ENCODE results near the gene CELA2A. TPM values are rescaled to one million over a fixed set of nuclear protein-coding genes. Genes with fewer than 3 reads are reported as not detected.

The CELA2A gene
- total RNA-seq, 1 experiment from 2014 or later = not detected

DNA sequence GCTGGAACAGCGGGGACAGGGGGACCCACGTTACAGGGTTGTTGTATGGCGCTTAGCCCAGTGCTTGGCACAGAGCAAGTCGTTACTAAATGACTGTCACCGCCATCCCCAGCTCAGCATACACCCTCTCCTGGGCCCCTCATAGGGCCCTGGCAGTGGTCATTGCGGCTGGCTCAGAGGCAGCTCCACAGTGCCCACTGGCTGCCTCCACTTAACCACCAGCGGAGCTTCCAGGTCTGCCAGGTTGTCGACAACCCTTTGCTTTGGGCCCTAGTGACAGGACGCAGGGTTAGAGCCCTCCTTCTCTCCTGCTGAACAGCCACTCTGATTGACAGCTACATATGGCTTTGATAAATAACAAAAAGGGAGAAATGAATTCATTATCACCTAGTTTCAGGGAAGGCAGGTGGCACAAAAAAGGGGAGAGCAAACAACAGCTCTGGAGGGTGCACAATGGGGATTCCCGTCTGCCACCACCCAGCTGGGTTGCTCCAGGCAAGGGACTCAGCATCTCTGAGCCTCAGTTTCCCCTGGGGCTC is 42.0 kb upstream of the CELA2A start:
- Histone ChIP-seq H2AFZ (ENCODE audit: low read length) (no peak overlapping the region), H3K9ac (ENCODE audit: low read length) (no peak overlapping the region), H3K4me3 (ENCODE audit: low read length) (no peak overlapping the region), H3K4me1 (ENCODE audit: insufficient read depth, low read length) (peaks cover 61% of the 10 kb centered on the region), H3K36me3 (ENCODE audit: low read depth, low read length) (peaks cover 19% of the 10 kb centered on the region), H3F3A (ENCODE audit: low read length, unreplicated experiment) (peaks cover 8% of the 10 kb centered on the region), H3K27me3 (ENCODE audit: low read length) (no peaks in the 10 kb centered on the region), H4K20me1 (ENCODE audit: low read length) (peaks cover 27% of the 10 kb centered on the region), H3K79me2 (ENCODE audit: low read length) (peaks cover 82% of the 10 kb centered on the region), H3K9me2 (replicated peaks; ENCODE audit: low read length) (no peaks in the 10 kb centered on the region), H3K27ac (ENCODE audit: low read length) (no peak overlapping the region), H3K4me2 (ENCODE audit: low read length) (no peak overlapping the region), H3K9me3 (ENCODE audit: low read length) (no peaks in the 10 kb centered on the region)
- TF ChIP-seq, protein P1, sequence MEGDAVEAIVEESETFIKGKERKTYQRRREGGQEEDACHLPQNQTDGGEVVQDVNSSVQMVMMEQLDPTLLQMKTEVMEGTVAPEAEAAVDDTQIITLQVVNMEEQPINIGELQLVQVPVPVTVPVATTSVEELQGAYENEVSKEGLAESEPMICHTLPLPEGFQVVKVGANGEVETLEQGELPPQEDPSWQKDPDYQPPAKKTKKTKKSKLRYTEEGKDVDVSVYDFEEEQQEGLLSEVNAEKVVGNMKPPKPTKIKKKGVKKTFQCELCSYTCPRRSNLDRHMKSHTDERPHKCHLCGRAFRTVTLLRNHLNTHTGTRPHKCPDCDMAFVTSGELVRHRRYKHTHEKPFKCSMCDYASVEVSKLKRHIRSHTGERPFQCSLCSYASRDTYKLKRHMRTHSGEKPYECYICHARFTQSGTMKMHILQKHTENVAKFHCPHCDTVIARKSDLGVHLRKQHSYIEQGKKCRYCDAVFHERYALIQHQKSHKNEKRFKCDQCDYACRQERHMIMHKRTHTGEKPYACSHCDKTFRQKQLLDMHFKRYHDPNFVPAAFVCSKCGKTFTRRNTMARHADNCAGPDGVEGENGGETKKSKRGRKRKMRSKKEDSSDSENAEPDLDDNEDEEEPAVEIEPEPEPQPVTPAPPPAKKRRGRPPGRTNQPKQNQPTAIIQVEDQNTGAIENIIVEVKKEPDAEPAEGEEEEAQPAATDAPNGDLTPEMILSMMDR (conservative IDR thresholded peaks at IDR 0.05; ENCODE audit: low read depth, low read length) = no peak
- DNase-seq (no peak), ATAC-seq (no peak)
- intact Hi-C loops (cut with micrococcal nuclease) = no loop called here
- no TSS peak for BruUV-seq (replicated peaks)
- ChIA-PET CTCF (interaction anchor here (0.7 to 0.8 kb wide), 2 partner anchors 91 to 401 kb away, joined by 3 read pairs; no protein-coding TSS in a partner anchor), POLR2A (ENCODE audit: unreplicated experiment) (no interaction called here)

DNA sequence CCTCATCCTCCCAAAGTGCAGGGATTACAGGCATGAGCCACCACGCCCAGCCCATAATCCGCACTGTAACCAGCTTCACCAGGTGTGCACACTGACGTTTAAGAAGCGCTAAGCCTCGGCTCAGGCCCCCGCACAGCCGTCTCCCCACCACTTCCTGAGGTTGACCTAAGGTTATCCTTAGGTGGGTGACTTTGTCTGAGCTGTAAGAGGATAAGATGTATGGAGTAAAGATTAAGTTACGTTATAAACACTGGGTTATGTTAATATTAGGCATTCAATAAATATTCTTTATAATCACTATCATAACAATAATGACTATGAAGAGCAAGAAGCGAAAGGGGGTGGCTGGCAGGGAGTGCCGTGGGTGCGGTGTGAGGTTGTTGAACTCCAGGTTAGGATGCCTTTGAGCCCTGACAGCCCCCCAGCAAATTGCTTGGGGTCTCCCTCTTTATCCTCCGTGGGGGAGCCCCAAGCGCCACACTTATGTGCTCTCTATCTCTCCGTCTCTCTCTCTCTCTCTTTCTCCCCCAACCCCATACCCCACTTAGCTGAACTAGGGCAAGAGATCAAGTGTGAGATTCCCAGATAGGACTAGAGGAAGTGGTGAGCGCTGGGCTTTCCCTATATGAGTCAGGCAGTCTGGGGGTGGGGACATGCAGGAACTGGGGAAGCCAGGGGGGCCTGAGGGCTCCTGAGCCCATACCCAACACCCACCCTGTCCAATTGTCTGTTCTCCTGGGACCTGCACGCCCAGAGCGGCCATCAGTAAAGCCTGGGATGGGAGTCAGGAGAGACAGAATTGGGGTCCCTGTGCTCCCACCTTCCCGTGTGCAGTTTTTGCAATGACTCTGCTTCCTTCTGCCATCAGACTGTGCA is 39.2 kb upstream of the CELA2A start:
- Histone ChIP-seq H3K27ac (ENCODE audit: low read length) (peak overlapping the region; percentile 98), H2AFZ (ENCODE audit: low read length) (no peak overlapping the region), H3K79me2 (ENCODE audit: low read length) (peaks cover 84% of the 10 kb centered on the region), H3K9ac (ENCODE audit: low read length) (peak overlapping the region; percentile 80), H3K27me3 (ENCODE audit: low read length) (no peaks in the 10 kb centered on the region), H3K9me3 (ENCODE audit: low read length) (no peaks in the 10 kb centered on the region), H4K20me1 (ENCODE audit: low read length) (peaks cover 21% of the 10 kb centered on the region), H3K4me2 (ENCODE audit: low read length) (peak overlapping the region; percentile 85), H3K9me2 (replicated peaks; ENCODE audit: low read length) (no peaks in the 10 kb centered on the region), H3K4me3 (ENCODE audit: low read length) (peak overlapping the region; percentile 54), H3F3A (ENCODE audit: low read length, unreplicated experiment) (peaks cover 8% of the 10 kb centered on the region), H3K36me3 (ENCODE audit: low read depth, low read length) (peaks cover 27% of the 10 kb centered on the region), H3K4me1 (ENCODE audit: insufficient read depth, low read length) (peaks cover 52% of the 10 kb centered on the region)
- ChIA-PET CTCF (no interaction called here), POLR2A (ENCODE audit: unreplicated experiment) (no interaction called here)
- TF ChIP-seq EZH2 (IDR thresholded peaks at IDR 0.05; ENCODE audit: low read length, unreplicated experiment) (no peak), EZH2phosphoT487 (IDR thresholded peaks at IDR 0.05; ENCODE audit: borderline replicate concordance, low read length) (no peak)
- TF ChIP-seq, protein P1 (conservative IDR thresholded peaks at IDR 0.05; ENCODE audit: low read depth, low read length) = no peak
- ATAC-seq (peak; percentile 71), DNase-seq (peak; percentile 85)
- intact Hi-C loops (cut with micrococcal nuclease) = loop anchor here (1.0 to 2.0 kb wide), 2 partner anchors 8 to 14 kb away; partner anchors contain the start of gene EFHD2
- BruUV-seq (replicated peaks) = no TSS peak

Measured in PC-3 (cell line).